UCSD-AML1 (cell line): ENCODE data around the gene ACP7.
"Not testable (repeated sequence)": the region's sequence is repeated elsewhere in the genome, so short reads cannot be mapped to it uniquely, and the experiment has no call there.

Experiments
- DNase-seq: peaks from one replicate; lab custom pipeline; 2025; ENCODE audit not compliant: unreplicated experiment; lab: John Stamatoyannopoulos, UW

The ACP7 gene, protein sequence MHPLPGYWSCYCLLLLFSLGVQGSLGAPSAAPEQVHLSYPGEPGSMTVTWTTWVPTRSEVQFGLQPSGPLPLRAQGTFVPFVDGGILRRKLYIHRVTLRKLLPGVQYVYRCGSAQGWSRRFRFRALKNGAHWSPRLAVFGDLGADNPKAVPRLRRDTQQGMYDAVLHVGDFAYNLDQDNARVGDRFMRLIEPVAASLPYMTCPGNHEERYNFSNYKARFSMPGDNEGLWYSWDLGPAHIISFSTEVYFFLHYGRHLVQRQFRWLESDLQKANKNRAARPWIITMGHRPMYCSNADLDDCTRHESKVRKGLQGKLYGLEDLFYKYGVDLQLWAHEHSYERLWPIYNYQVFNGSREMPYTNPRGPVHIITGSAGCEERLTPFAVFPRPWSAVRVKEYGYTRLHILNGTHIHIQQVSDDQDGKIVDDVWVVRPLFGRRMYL

DNA sequence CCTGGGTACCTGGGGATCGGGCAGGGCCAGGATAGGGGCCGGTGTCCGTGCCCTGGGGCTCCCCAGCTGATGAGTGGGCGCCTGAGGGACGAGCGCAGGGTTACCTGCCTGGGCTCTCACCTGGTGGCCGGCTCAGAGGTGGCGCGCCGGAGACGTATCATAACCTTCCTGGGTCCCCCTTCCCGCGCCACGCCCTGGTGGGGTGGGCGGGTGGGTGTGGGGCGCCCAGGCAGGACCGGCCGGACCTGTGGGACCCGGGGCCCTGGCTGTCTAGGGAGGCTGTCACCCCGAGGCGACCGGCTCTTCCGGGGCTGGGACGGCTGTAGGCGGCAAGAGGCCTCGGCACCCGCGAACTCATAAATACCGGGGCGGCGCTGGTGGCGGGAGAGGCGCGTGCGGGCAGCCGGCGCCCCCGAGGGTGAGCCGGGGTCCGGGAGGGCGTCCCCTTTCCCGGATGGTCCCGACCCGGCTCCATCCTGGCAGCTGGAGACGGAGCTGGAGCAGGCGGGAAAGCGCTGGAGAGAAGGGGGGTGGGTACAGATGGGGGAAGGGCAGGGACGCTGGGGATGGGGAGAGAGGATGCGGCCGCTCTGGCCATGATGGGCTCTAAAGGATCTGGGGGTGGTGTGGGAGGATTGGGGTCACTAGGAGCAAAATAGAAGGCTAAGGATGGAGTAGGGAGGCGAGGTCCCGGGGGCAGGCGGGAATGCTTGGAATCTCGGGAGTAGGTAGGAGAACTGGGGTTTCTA is at the start of gene ACP7:
Gene ACP7, plus strand, starts transcription at position 386 of the 749 bp plus-strand sequence. CDS start 902 bp downstream, outside the sequence.
- DNase-seq, result no peak

DNA sequence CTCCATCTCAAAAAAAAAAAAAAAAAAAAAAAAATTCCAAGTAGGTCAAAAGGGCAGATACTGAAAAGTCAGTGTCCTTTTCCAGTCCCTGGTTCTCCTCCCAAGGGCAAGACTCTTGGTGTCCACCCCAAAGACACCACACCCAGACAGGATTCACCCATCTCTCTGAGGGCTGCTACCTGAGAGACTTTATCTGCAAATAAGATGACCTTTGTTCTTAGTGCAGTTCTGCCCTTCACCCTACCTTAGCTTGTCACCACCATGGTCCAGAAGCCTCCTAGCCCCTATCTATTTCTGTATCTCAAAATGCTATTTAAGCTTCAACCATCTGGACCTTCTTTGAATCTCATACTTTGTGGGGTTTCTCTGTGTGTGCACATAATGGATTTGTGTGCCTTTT is 47.6 kb upstream of the ACP7 start:
- no peak for DNase-seq

DNA sequence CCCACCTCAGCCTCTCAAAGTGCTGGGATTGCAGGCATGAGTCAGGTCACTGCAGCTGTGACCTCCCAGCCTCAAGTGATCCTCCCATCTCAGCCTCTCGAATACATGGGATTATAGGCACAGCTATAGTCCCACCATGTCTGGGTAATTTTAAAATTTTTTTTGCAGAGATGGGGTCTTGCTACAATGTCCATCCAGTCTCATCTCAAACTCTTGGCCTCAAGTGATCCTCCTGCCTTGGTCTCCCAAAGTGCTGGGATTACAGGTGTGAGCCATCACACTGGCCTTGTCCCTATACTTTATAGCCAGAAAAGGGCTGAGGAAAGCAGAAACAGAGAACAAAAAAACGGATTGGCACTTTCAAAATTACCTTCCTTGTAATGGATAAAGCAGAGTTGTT is 47.0 kb upstream of the ACP7 start:
- DNase-seq, result no peak

DNA sequence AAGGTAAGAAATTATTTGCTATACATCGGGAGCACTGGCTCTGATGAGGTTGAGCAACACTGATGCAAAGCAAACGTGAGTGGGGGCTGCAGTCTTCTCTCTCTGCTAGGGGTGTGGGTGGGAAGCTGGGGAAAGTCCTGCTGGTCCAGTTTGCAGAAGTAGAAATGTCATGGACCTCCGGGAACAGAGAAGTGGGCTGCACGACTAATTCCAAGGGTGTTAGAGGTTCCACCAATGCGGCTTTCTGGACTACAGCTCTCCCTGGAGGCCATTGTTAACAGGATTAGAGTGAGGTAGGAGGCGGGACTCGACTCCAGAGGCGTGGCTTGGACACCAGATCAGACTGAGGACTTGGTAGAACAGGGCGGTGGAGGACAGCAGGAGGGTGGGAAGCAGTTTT is 46.1 kb upstream of the ACP7 start:
- DNase-seq, result peak; percentile 32

DNA sequence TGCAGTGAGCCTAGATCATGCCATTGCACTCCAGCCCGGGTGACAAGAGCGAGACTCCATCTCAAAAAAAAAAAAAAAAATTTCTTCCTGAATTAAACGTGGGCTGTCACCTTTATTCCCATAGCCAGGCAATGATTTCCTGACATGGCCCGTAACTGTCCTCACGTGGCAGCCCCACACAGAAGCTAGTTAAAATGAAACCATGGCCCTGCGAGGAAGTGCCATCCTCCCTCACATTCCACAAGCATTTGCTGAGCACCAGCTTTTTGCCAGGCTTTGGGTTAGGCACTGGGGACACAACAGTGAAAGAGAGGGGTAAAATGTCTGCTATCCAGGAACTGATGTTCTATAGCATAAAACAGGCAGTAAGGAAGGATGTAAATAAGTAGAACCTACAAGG is 38.7 kb upstream of the ACP7 start:
- DNase-seq, result no peak

DNA sequence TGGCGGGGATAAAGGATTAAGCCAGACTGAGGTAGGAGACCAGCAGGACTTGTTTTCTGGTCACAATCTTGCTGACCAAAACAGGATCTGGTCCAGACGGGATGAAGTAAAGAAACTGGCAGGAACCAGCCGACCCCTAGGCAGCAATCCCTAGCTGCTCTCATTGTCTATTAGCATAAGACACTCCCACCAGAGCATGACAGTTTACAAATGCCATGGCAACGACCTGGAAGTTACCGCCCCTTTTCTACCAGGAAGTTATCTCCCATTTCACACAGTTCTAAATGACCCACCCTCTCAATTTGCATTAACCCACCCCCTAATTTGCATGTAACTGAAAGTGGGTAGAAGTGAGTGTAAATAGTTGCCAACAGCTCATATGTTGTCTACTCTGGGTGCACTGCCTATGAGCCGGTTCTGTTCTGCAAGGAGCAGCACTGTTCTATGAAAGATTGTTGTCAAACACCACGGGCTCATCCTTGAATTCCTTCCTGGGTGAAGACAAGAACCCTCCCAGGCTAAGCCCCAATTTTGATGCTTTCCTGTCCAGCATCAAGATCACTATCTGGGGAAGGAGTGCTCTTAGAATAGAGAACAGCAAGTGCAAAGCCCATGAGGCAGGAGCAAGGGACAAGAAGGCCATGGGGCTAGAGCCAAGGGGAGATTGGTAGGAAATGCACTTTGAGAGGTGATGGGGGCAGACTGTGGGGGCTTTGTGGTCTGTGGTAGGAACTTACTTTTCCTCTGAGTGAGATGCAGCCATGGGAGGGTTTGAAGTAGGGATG is 37.9 kb upstream of the ACP7 start:
- no peak for DNase-seq

DNA sequence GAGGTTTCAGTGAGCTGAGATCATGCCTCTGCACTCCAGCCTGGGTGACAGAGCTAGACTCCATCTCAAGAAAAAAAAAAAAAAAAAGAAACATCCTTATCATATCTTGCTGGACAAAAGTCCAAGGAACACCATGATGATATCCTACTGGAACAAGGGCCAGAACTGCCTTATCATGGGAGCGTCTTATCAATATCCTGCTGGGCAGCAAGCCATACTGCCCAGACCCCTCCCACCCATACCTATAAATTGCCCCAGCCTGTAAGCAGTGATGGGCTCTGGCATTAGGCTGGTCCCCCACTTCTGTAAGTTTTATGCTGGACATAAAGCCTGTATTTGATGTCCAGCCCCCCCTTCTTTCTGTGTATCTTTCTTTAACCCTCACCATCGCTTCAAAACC is 37.1 kb upstream of the ACP7 start:
- no peak for DNase-seq

DNA sequence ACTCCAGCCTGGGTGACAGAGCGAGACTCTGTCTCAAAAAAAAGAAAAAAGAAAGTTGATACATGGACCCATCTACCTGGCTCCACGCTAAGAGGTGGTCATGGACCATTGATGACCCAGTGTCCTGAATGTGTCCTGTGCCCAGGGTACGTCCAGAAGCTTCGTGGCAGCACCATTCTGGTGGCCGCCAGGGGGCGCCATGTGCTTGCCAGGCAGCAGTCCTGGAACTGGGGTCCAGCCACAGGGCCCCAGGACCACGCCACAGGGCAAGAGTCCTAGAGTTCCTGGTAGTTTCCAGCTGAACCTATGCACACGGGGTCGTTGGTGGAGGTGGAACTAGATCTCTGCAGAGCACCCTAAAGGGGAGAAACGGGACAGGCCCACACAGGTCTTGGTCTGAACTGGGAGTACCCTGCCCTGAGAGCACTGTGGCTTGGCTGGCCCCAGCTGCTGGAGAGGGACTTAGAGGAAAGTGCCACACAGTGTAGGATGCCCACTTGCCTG is 31.9 kb upstream of the ACP7 start:
- DNase-seq, result peak; percentile 55

DNA sequence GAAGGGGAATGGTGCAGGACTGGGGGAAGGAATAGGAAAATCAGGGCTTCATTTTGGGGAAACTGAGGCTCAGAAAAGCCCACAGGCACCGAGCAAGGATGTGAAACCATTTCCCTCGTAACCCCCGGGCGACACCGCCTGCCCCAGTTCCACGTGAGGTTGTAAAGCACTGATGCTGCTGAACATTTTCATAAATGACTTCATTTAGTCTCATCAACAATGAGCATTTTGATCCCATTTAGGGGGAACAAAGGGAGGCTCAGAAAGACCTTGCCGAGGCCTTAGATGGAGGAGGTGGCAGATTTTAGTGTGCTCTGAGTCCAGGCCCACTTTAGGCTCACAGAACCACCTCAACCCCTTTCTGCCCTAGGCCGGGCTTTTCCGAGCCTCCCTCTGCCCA is 31.3 kb upstream of the ACP7 start:
- DNase-seq, result no peak

DNA sequence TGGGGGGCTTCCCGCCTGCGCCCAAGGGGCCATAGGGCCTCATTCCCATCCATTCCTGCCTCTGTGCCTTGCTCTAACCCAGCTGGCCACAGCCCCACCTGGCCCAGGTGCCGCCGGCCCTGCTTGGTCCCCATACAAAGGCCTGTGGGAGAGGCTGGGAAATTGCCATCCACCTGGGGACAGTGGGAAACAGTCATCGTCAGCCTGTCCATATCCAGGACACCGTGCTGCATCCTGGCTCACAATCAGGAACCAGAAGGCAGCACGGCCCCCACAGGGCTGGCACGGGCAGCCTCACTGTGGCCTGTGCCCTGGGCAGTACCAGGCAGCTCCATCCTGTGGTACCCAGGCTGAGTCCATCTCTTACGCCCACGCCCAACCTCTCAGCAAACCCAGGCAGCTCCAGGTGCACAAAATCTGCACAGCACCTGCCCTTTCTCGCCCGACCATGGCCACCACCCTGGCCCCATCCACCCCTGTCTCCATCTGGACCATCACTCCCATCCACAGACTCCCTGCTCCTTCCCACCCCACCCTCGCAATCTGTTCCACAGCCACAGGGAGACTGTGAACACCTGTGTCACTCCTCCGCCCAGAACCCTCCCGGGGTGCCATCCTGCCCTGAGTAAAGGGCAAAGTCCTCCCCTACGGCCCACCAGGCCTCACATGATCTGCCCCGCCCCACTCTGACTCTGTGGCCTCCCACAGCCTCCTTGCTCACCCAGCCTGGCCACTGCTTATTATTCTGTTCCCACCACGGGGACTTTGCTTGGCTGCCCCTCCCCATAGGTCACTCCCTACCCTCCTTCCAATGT is 30.7 kb upstream of the ACP7 start:
- no peak for DNase-seq

DNA sequence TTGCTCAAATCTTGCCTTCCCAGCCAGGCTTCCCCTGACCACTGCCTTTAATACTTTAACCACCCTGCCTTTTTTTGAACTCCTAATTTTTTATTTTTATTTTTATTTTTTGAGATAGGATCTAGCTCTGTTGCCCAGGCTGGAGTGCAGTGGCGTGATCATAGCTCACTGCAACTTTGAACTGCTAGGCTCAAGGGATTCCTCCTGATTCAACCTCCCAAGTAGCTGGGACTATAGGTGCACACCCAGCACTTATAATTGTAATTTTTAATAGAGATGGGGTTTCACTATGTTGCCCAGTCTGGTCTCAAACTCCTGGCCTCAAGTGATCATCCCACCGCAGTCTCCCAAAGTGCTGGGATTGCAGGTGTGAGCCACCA is 30.1 kb upstream of the ACP7 start:
- DNase-seq, result no peak

DNA sequence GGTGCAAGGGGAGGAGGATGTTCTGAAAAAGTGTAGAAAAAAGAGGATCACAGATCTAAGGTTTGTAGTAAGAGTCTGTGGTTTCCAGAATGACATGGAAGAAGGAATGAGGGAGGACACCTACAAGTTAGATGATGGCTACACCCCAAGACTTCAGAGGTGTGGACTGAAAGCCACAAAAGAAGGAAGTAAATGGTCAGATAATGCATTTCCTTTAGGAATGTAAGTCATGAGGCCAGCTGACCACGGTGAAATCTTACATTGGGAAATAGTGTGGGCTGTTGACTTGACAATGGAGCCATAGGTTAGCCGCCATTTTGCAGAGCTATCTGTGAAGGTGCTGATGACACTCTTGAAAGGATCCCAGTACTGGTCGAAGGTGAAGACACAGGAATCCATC is 26.6 kb upstream of the ACP7 start:
- DNase-seq, result no peak

DNA sequence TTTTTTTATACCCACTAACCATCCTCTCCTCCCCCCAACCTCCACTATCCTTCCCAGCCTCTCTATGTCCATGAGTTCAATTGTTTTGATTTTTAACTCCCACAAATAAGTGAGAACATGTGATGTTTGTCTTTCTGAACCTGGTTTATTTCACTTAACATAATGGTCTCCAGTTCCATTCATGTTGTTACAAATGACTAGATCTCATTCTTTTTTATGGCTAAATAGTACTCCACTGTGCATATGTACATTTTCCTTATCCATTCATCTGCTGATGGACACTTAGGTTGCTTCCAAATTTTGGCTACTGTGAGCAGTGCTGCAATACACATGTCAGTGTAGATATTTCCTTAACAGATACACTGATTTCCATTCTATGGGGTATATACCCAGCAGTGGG is 24.9 kb upstream of the ACP7 start:
- DNase-seq, result no peak

DNA sequence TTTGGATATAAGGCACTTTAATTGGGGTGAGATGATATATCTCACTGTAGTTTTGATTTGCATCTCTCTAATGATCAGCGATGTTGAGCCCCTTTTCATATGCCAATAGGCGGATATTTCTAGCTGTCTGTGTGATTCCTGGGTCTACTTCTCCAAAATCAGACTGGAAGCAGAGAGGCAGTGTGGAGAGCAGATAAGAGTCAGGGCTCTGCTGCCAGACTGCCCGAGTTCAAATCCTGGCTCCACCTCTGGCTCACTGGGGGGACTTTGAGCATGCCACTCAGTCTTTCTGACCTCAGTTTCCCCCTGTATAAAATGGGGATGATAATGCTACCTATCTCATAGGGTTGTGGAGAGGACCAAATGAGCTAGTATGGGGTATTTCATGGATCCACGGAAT is 24.0 kb upstream of the ACP7 start:
- DNase-seq, result no peak

DNA sequence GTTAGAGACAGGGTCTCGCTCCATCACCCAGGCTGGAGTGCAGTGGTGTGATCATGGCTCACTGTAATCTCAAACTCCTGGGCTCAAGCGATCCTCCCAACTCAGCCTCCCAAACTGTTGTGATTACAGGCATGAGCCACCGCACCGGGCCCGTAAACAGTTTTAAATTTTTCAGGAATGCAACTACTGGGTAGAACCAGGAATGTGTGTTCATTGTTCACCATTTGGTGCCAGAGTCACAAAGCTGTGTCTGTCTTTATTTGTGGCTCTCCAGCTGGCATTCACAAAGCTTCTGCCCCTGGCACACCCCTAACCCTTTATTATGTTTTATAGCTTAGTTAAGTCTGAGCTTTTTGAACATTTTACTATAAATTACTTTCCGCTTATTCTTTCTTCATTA is 19.8 kb upstream of the ACP7 start:
- DNase-seq, result no peak

DNA sequence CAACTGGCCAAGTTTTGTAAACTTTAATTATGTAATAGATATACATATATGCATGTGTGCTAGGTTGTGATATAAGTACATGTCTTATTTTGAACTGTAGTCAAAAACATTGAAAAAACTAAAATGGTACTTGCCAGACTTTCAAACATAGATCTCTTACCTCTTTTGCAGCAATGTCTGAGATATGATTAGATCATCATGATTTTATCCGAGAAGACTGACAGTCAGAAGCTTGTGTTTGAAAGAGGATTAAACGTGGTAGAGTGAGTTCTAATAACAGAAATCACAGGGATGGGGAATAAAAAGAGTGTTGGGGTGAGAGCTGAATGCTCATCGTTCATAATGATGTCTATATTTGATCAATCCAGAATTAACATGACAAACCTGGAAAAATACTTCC is 18.2 kb upstream of the ACP7 start:
- DNase-seq, result no peak

DNA sequence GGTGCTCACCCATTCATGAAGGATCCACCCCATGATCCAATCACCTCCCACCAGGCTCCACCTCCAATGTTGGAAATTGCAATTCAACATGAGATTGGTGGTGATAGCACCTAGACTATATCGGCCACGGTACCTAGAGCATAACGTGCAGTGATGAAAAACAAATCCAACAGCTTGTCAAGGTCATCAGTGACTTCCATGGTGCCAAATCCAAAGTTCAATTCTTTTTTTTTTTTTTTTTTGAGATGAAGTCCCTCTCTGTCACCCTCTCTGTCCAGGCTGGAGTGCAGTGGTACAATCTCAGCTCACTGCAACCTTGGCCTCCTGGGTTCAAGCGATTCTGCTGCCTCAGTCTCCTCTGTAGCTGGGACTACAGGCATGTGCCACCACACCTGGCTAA is 17.1 kb upstream of the ACP7 start:
- DNase-seq, result no peak

DNA sequence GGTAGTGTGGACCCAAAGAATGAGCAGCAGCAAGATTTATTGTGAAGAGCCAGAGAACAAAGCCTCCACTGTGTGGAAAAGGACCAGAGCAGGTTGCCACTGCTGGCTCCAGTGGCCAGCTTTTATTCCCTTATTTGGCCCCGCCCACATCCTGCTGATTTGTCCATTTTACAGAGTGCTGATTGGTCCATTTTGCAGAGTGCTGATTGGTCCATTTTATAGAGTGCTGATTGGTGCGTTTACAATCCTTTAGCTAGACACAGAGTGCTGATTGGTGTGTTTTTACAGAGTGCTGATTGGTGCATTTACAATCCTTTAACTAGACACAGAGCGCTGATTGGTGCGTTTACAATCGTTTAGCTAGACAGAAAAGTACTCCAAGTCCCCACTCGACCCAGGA is 15.9 kb upstream of the ACP7 start:
- DNase-seq, result not testable (repeated sequence)

DNA sequence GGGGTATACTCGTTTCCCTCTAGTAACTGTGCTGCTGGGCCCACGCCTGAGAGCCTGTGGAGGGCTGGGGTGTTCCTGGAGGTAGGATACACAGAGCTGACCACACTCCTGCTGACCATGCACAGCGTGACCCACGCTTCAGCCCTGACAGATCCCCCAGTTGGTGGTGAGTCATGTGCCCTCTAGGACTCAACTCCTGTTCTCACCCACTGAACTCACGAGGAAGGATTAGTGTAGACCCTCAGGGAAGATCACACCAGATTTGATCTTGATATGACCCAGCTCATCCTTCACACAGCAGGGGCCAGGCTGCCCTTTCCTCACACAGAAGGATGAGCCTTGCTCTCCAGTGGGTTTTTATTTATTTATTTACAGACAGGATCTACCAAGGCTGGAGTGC is 13.3 kb upstream of the ACP7 start:
- no peak for DNase-seq

DNA sequence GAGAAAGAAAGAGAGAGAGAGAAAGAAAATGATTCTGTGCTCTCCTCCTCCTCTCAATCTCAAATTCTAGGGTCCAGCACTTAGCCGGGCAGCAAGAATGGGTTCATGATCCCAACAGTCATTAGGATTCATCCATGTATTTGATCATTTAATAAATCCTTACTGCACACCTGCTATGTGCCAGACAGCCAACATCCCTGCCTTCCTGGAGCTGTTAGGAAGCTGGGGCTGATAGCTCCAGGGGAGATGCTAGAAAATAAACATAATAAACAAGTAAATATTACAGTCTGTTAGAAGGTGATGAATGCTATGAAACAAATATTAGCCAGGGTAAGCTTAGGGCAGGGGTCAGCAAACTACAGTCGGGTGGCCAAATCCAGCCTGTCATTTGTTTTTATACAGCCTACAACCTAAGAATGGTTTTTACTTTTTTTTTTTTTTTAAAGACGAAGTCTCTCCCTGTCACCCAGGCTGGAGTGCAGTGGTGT is 9.9 kb upstream of the ACP7 start:
- DNase-seq, result no peak

DNA sequence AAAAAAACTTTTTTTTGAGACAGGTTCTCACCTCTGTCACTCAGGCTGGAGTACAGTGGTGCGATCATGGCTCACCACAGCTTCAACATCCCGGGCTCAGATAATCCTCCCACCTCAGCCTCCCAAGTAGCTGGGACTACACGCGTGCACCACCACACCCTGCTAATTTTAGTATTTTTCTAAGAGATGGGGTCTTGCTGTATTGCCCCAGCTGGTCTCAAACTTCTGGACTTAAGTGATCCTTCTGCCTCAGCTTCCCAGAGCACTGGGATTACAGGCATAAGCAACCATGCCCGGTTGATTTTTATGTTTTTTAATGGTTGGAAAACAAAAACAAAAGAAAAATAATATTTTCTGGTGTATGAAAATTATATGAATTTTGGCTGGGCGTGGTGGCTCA is 9.2 kb upstream of the ACP7 start:
- DNase-seq, result no peak
